GM19238 (cell line): ENCODE results near the gene ZRANB3.

Experiments used
- DNase-seq: peaks from one replicate; pipeline ENCODE4 v3.0.0; 2011; ENCODE audit warnings: low spot score; ENCODE audit not compliant: insufficient read length

The ZRANB3 gene

GRCh38 chr2:135179689-135180088, 351.3 kb downstream of the ZRANB3 start:
- no peak for DNase-seq

GRCh38 chr2:135175177-135175576, 355.8 kb downstream of the ZRANB3 start:
- no peak for DNase-seq

GRCh38 chr2:135174810-135175093, 356.3 kb downstream of the ZRANB3 start:
- no peak for DNase-seq

GRCh38 chr2:135174049-135174809, 356.8 kb downstream of the ZRANB3 start:
- DNase-seq: no peak

- no peak for DNase-seq
These were observed 360.9 kb downstream of the ZRANB3 start for GRCh38 chr2:135169900-135170753.

GRCh38 chr2:135168204-135168856, 362.7 kb downstream of the ZRANB3 start:
- no peak for DNase-seq

- DNase-seq: no peak
These were observed 363.7 kb downstream of the ZRANB3 start for GRCh38 chr2:135167273-135167672.

- DNase-seq: no peak
These were observed 366.6 kb downstream of the ZRANB3 start for GRCh38 chr2:135164431-135164830.

- no peak for DNase-seq
These were observed 367.1 kb downstream of the ZRANB3 start for GRCh38 chr2:135163901-135164300.

- no peak for DNase-seq
These were observed 367.7 kb downstream of the ZRANB3 start for GRCh38 chr2:135163306-135163705.

- DNase-seq: no peak
These were observed 368.2 kb downstream of the ZRANB3 start for GRCh38 chr2:135162786-135163185.

GRCh38 chr2:135162377-135162776, 368.6 kb downstream of the ZRANB3 start:
- no peak for DNase-seq

- no peak for DNase-seq
These were observed 371.8 kb downstream of the ZRANB3 start for GRCh38 chr2:135159191-135159590.

- DNase-seq: no peak
These were observed 373.2 kb downstream of the ZRANB3 start for GRCh38 chr2:135157856-135158255.

GRCh38 chr2:135154962-135155361, 376.1 kb downstream of the ZRANB3 start:
- no peak for DNase-seq

GRCh38 chr2:135152361-135152760, 378.7 kb downstream of the ZRANB3 start:
- no peak for DNase-seq

- DNase-seq: no peak
These were observed 379.4 kb downstream of the ZRANB3 start for GRCh38 chr2:135151615-135152014.

GRCh38 chr2:135150725-135151124, 380.3 kb downstream of the ZRANB3 start:
- DNase-seq: no peak

- DNase-seq: no peak
These were observed 381.8 kb downstream of the ZRANB3 start for GRCh38 chr2:135149251-135149650.

GRCh38 chr2:135144343-135144742, 386.7 kb downstream of the ZRANB3 start:
- DNase-seq: no peak

- no peak for DNase-seq
These were observed 388.7 kb downstream of the ZRANB3 start for GRCh38 chr2:135142323-135142722.

- no peak for DNase-seq
These were observed 390.4 kb downstream of the ZRANB3 start for GRCh38 chr2:135140606-135141005.
